NT2/D1 (cell line): Measurements from ENCODE around the gene LYAR.

ENCODE experiments used
- SUZ12 ChIP-seq: IDR thresholded peaks from 2 replicates; pipeline ENCODE4 v1.6.1; 2011; ENCODE audit not compliant: insufficient read length, insufficient read depth; ENCODE audit errors: extremely low read depth
- YY1 ChIP-seq: IDR thresholded peaks from 2 replicates; pipeline ENCODE4 v1.6.1; 2011; ENCODE audit not compliant: insufficient read length, insufficient read depth
- ZNF274 ChIP-seq: IDR thresholded peaks from 2 replicates; pipeline ENCODE4 v1.6.1; 2011; ENCODE audit warnings: mild to moderate bottlenecking, low read depth, low read length

- TF ChIP-seq ZNF274, result no peak
- TF ChIP-seq YY1, result no peak
- no peak for TF ChIP-seq SUZ12
Observed at GRCh38 chr4:4268776-4269175, 21.2 kb downstream of the LYAR start.
